GM18505 (cell line): ENCODE measurements around the gene MED6.

Source experiments
- ATAC-seq: cut with Tn5 transposase; IDR thresholded peaks from one replicate; pipeline ENCODE4 v1.9.1; 2021; ENCODE audit not compliant: unreplicated experiment
- POLR2A ChIP-seq: IDR thresholded peaks from 4 replicates; pipeline ENCODE4 v1.6.1; 2011; ENCODE audit warnings: borderline replicate concordance; ENCODE audit not compliant: insufficient read depth, insufficient read length; ENCODE audit errors: extremely low read depth

MED6 gene

GRCh38 chr14:70563869-70564268, 36.6 kb downstream of the MED6 start:
- TF ChIP-seq POLR2A: no peak
- no peak for ATAC-seq

GRCh38 chr14:70563417-70563816, 37.0 kb downstream of the MED6 start:
- no peak for ATAC-seq
- TF ChIP-seq POLR2A: no peak

GRCh38 chr14:70558356-70558755, 42.1 kb downstream of the MED6 start:
- TF ChIP-seq POLR2A: no peak

GRCh38 chr14:70555890-70556289, 44.6 kb downstream of the MED6 start:
- ATAC-seq: no peak
- TF ChIP-seq POLR2A: no peak

More at GRCh38 chr14:70558356-70558755, 42.1 kb downstream of the MED6 start:
- ATAC-seq: no peak

- ATAC-seq: no peak
- no peak for TF ChIP-seq POLR2A
Observed at GRCh38 chr14:70538087-70538486, 62.4 kb downstream of the MED6 start.

GRCh38 chr14:70536830-70537229, 63.6 kb downstream of the MED6 start:
- TF ChIP-seq POLR2A: no peak
- ATAC-seq: no peak

GRCh38 chr14:70534904-70535303, 65.6 kb downstream of the MED6 start, which contains the start of gene ADAM20:
ADAM20 (minus strand) TSS chr14:70535004; CDS start chr14:70524757, 10,247 bp downstream.
- ATAC-seq: no peak
- no peak for TF ChIP-seq POLR2A
